Right lobe of liver (tissue), 4 donors: Measurements from ENCODE around the gene CTF1.

Source experiments
- CTCF ChIP-seq, 4 donors: fragments of 200-600 bp in 3 of 4; fragments of 450-650 bp in 1 of 4; IDR thresholded peaks; one replicate each; pipeline versions ENCODE4 v1.5.1 to v1.8.0; 2016 to 2022; ENCODE audit warnings: antibody characterized with exemption in 4 of 4, mild to moderate bottlenecking in 2 of 4
- POLR2A ChIP-seq: fragments of 450-650 bp; IDR thresholded peaks from one replicate; pipeline ENCODE4 v1.6.1; 2017; ENCODE audit warnings: antibody characterized with exemption, mild to moderate bottlenecking
- donor health status: DM: no; HTN: no; CAD: no.
- donor health status: DM: no; HTN: no; CAD: no.
- donor health status: DM: no; HTN: yes; CAD: no.

GRCh38 chr16:30946671-30947540 is 50.5 kb downstream of the CTF1 start:
- no peak for TF ChIP-seq CTCF (IDR thresholded peaks at IDR 0.05)
- TF ChIP-seq POLR2A, result no peak
